Esophagus squamous epithelium (tissue), 5 donors: ENCODE measurements around the gene SPPL2B. TPM values are rescaled to one million over a fixed set of nuclear protein-coding genes. Genes with fewer than 3 reads are reported as not detected.

Source experiments
- DNase-seq: peaks from one replicate; lab custom pipeline; 2025; lab: John Stamatoyannopoulos, UW
- H3K27ac ChIP-seq, 4 donors: fragments of 200-600 bp; sonication (generic); one replicate each; pipeline ENCODE4 v1.5.1; 2016 to 2019; ENCODE audit warnings: mild to moderate bottlenecking in 1 of 4
- H3K27me3 ChIP-seq, 4 donors: fragments of 200-600 bp; sonication (generic); 1 replicate in 3 of 4; 2 replicates in 1 of 4; pipeline versions ENCODE4 v1.5.1 to v1.6.0; 2017 to 2021; ENCODE audit warnings: antibody characterized with exemption in 1 of 4
- H3K36me3 ChIP-seq, 3 donors: fragments of 200-600 bp; sonication (generic); one replicate each; pipeline ENCODE4 v1.5.1; 2016 to 2019
- H3K4me1 ChIP-seq, 3 donors: fragments of 200-600 bp; sonication (generic); one replicate each; pipeline ENCODE4 v1.5.1; 2017 to 2019
- H3K4me3 ChIP-seq, 4 donors: fragments of 200-600 bp; sonication (generic); 1 replicate in 3 of 4; 2 replicates in 1 of 4; pipeline ENCODE4 v1.5.1; 2016 to 2019; ENCODE audit warnings: mild to moderate bottlenecking in 2 of 4, moderate library complexity in 1 of 4
- H3K9me3 ChIP-seq, 3 donors: fragments of 200-600 bp; sonication (generic); one replicate each; pipeline ENCODE4 v1.5.1; 2016 to 2019
- POLR2A ChIP-seq, 4 donors: fragments of 450-650 bp; IDR thresholded peaks; one replicate each; pipeline ENCODE4 v1.6.1; 2017; ENCODE audit warnings: antibody characterized with exemption in 4 of 4, mild to moderate bottlenecking in 4 of 4, moderate library complexity in 3 of 4
- WGBS, 2 donors: methylation state at CpG; one replicate each; pipeline ENCODE4 v1.1.5; 2018; 5-methylcytosine and 5-hydroxymethylcytosine counted together
- intact Hi-C: fragments of 100-400 bp; cut with DNase I; formaldehyde crosslinking; loops from one replicate; pipeline ENCODE4 v1.15.0; 2022
- total RNA-seq, 4 donors: library from RNA; depleted of rRNA; stranded (reverse); fragments of >200 nt; gene quantifications; one replicate each; pipeline ENCODE4 v1.1.0, GENCODE V29; 2016
- TF ChIP-seq, protein P1 (sequence below), 6 experiments: fragments of 450-650 bp in 4 of 6; fragments of 200-600 bp in 2 of 6; sonication (generic) in 2 of 6; IDR thresholded peaks; one replicate each; pipeline ENCODE4 v1.5.1; 2016 to 2019; ENCODE audit warnings: antibody characterized with exemption in 6 of 6, mild to moderate bottlenecking in 4 of 6, moderate library complexity in 4 of 6
- donor health status: DM: yes; HTN: yes; CAD: no.

The SPPL2B gene
- total RNA-seq, 4 donors from 2014 or later = 14.7 to 37.7 (median 36.2) TPM

GRCh38 chr19:2362970-2363300, 34.5 kb downstream of the SPPL2B start:
- Histone ChIP-seq H3K27ac (no peak overlapping the region), H3K9me3 (no peaks in the 10 kb centered on the region), H3K36me3 (no peaks in the 10 kb centered on the region), H3K4me3 (no peak overlapping the region), H3K4me1 (peaks cover 0 to 12% (median 0%) of the 10 kb centered on the region in 3 donors), H3K27me3 (peaks cover 0 to 79% (median 17%) of the 10 kb centered on the region in 4 donors)
- DNase-seq = no peak
- WGBS, 2 donors = 75 to 79% methylated on average over 1 to 13 of the region's 15 CpGs
- TF ChIP-seq POLR2A (IDR thresholded peaks at IDR 0.05) = no peak
- TF ChIP-seq, protein P1, sequence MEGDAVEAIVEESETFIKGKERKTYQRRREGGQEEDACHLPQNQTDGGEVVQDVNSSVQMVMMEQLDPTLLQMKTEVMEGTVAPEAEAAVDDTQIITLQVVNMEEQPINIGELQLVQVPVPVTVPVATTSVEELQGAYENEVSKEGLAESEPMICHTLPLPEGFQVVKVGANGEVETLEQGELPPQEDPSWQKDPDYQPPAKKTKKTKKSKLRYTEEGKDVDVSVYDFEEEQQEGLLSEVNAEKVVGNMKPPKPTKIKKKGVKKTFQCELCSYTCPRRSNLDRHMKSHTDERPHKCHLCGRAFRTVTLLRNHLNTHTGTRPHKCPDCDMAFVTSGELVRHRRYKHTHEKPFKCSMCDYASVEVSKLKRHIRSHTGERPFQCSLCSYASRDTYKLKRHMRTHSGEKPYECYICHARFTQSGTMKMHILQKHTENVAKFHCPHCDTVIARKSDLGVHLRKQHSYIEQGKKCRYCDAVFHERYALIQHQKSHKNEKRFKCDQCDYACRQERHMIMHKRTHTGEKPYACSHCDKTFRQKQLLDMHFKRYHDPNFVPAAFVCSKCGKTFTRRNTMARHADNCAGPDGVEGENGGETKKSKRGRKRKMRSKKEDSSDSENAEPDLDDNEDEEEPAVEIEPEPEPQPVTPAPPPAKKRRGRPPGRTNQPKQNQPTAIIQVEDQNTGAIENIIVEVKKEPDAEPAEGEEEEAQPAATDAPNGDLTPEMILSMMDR (IDR thresholded peaks at IDR 0.05) = no peak
- intact Hi-C loops = no loop called here

GRCh38 chr19:2363419-2363818, 34.9 kb downstream of the SPPL2B start:
- TF ChIP-seq, protein P1 (IDR thresholded peaks at IDR 0.05) = no peak
- TF ChIP-seq POLR2A (IDR thresholded peaks at IDR 0.05) = no peak
- 74 to 81% methylated on average over 12 to 16 of the region's 17 CpGs for WGBS, 2 donors
- Histone ChIP-seq H3K4me1 (peaks cover 0 to 12% (median 0%) of the 10 kb centered on the region in 3 donors), H3K27ac (no peak overlapping the region), H3K27me3 (peaks cover 0 to 77% (median 17%) of the 10 kb centered on the region in 4 donors), H3K4me3 (no peak overlapping the region), H3K9me3 (no peaks in the 10 kb centered on the region), H3K36me3 (no peaks in the 10 kb centered on the region)
- intact Hi-C loops = no loop called here
- DNase-seq = no peak

- 57 to 61% methylated on average over 10 of the region's 10 CpGs for WGBS, 2 donors
- intact Hi-C loops = no loop called here
- Histone ChIP-seq H3K36me3 (no peaks in the 10 kb centered on the region), H3K4me1 (peaks cover 0 to 6% (median 0%) of the 10 kb centered on the region in 3 donors), H3K27ac (no peak overlapping the region), H3K9me3 (no peaks in the 10 kb centered on the region), H3K4me3 (no peak overlapping the region), H3K27me3 (peaks cover 0 to 69% (median 13%) of the 10 kb centered on the region in 4 donors)
- TF ChIP-seq, protein P1 (IDR thresholded peaks at IDR 0.05) = no peak
- no peak for TF ChIP-seq POLR2A (IDR thresholded peaks at IDR 0.05)
- DNase-seq = no peak
These were observed 36.9 kb downstream of the SPPL2B start for GRCh38 chr19:2365201-2365970.

DNA sequence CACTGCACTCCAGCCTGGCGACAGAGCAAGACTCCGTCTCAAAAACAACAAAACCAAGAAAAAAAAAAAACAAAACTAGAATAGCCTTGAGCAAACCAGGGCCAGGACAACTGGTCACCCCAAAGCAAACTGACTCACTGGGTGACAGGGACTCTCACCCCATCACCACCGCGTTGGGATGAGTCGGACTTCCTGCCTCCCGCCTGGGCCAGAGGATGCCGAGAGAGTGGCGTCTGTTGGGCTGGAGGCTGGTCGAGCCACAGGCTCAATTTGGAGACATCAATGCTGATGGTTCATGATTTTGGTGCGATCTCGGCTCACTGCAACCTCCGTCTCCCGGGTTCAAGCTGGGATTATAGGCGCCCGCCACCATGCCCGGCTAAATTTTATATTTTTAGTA, 43.2 kb downstream of the SPPL2B start:
- Histone ChIP-seq H3K9me3 (no peaks in the 10 kb centered on the region), H3K27me3 (peaks cover 0 to 52% (median 0%) of the 10 kb centered on the region in 4 donors), H3K36me3 (no peaks in the 10 kb centered on the region), H3K4me1 (no peaks in the 10 kb centered on the region), H3K27ac (no peak overlapping the region), H3K4me3 (no peak overlapping the region)
- intact Hi-C loops = no loop called here
- whole genome bisulfite sequencing, 2 donors = 60 to 70% methylated on average over 12 to 16 of the region's 16 CpGs
- no peak for TF ChIP-seq POLR2A (IDR thresholded peaks at IDR 0.05)
- TF ChIP-seq, protein P1 (IDR thresholded peaks at IDR 0.05) = no peak
- no peak for DNase-seq

DNA sequence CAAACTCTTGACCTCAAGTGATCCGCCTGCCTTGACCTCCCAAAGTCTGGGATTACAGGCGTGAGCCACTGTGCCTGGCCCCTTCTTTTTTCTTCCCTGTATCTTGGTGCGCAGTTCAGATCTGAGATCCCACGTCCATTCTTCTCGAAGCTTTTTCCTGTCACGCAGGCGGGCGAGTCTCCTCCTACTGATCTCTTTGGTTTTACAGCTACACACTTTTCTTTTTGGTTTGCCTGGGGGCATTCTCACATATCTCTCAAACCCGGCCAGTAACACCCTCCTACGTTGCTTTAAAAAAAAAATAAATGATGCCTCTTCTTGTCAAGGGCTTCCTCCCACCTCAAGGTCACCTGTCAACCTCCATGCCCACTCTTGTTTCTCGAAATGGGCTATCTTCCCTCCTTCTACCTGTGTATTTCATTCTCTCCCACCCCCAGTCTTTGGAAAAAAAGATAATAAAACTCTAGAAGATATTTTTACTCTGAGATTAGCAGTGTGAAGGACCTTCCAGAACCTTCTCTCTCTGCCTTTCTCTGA, 43.7 kb downstream of the SPPL2B start:
- H3K9me3 ChIP-seq = no peaks in the 10 kb centered on the region
- no peaks in the 10 kb centered on the region for H3K4me1 ChIP-seq
- TF ChIP-seq, protein P1 (IDR thresholded peaks at IDR 0.05) = no peak
- no peak for TF ChIP-seq POLR2A (IDR thresholded peaks at IDR 0.05)
- intact Hi-C loops = no loop called here
- no peak overlapping the region for H3K4me3 ChIP-seq
- no peak for DNase-seq
- H3K27ac ChIP-seq = no peak overlapping the region
- H3K27me3 ChIP-seq = peaks cover 0 to 55% (median 0%) of the 10 kb centered on the region in 4 donors
- WGBS, 2 donors = 39 to 46% methylated on average over 11 of the region's 11 CpGs
- no peaks in the 10 kb centered on the region for H3K36me3 ChIP-seq
